Measurements from ENCODE around the gene GPC6.

GRCh38 chr13:94214975-94215374 is 988.4 kb downstream of the GPC6 start:
- TF ChIP-seq CTCF (IDR thresholded peaks at IDR 0.05; ENCODE audit: low read depth, low read length): no peak
- no peak for TF ChIP-seq EZH2phosphoT487 (IDR thresholded peaks at IDR 0.05; ENCODE audit: low read depth)
